Right renal pelvis (tissue), 4 donors: ENCODE data around the gene ADAMTS17. TPM values are rescaled to one million over a fixed set of nuclear protein-coding genes. Genes with fewer than 3 reads are reported as not detected.

Source experiments
- DNase-seq, 4 donors: peaks; one replicate each; pipeline ENCODE4 v3.0.0-alpha.2; 2013; ENCODE audit warnings: low read depth in 4 of 4, low spot score in 3 of 4, missing footprints in 1 of 4
- polyA plus RNA-seq, 4 donors: library from polyadenylated mRNA; unstranded; fragments of 120-200 nt; gene quantifications; one replicate each; pipeline ENCODE4 v1.2.1, GENCODE V29; 2013; ENCODE audit not compliant: insufficient read length in 4 of 4

The ADAMTS17 gene
- polyA plus RNA-seq, 4 donors = 1.9 to 3.4 (median 2.6) TPM

DNA sequence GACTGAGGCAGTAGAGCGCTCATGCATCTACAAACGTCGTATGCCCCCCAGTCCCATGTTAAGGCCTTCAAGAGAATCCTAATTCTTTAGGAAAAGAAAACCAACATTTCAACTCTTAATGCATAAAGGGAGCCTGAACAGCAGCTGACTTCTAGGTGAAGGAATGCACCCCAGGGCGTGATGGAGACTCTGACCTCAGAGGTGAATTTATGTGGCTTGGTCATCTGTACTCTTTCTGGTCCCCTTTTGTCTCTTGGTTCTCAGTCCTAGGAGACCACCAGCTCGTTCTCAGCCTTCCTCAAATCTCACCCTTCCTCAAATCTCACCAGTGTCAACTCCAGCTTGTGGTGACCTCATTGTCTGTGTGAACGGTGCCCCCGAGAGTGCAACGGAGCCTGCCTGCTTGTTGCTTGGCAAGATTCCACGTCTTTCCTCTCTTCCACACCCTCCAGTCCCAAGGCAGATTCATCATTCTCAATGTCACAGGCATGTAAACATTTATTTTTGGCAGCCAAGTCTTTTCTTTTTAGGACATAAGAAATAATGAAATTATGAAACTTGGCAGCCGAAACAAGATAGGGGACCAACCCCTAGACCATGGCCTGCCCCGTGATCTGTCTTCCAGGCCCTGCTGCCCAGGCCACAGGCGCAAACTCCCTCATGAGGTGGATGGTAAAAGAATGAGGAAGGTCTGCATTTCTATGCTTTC lies 166.2 kb downstream of the ADAMTS17 start:
- DNase-seq = no peak

GRCh38 chr15:100174904-100175275 lies 166.9 kb downstream of the ADAMTS17 start:
- DNase-seq = no peak

GRCh38 chr15:100174159-100174903 lies 167.4 kb downstream of the ADAMTS17 start:
- no peak for DNase-seq

GRCh38 chr15:100172356-100173024 lies 169.3 kb downstream of the ADAMTS17 start:
- no peak for DNase-seq

DNA sequence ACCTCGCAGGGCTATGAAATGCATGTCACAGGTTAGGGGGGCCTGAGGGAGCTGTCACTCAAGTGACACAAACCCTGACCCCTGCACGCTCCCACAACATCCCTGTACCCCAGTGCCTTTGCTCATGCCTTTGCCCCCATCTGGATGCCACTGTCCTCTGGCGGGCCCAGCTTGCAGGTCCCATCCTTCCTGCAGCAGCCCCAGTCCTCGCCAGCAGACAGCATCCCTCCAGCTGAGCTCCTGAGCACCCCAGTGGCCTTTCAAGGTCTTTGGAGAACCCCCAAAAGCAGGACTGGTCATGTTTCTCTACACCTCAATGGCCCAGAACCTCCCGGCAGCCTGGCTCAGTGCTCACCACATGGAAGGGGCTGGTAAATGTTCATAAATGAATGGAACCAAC lies 170.4 kb downstream of the ADAMTS17 start:
- no peak for DNase-seq

DNA sequence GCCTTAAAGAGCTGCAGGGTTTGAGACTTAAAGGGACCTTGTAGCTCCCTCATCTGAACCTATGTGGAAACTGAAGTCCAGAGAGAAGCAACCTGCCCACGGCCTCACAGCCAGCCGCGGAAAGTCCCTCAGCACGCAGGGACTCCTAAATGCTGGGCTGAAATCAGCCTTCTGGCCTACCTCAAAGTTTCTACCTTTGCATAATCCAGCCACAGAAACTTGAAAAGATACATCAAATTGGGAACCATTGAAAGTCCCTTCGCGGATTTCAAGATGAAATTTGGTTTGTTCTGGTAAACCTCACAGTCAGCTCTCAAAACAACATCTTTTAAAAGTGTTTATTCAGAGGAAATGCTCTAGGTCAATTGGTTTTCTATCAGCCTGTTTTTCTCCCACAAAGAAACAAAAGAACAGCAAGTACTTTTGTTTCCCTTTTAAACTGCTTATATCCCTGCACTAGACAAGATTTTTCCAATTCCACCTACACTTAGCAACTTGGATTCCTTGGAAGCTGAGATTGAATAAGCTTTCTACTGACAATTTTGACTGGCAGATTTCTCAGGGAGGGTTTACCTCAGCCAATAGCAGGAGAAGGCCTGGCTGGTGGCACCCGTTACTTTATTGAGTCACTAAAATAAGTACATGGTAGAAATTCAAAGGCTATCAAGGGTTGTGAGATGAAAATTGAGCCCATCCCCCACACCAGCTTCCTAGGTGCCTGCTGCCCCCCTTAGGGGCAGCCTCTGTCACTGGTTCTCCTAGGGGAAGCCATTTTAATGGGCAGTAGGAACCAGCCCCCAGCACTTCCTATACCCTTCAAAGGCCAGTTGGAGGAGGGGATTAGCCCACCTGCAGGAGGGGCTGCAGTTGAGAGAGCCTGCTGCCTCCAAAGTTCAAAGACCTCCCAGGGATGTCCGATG lies 171.2 kb downstream of the ADAMTS17 start:
- DNase-seq = no peak

DNA sequence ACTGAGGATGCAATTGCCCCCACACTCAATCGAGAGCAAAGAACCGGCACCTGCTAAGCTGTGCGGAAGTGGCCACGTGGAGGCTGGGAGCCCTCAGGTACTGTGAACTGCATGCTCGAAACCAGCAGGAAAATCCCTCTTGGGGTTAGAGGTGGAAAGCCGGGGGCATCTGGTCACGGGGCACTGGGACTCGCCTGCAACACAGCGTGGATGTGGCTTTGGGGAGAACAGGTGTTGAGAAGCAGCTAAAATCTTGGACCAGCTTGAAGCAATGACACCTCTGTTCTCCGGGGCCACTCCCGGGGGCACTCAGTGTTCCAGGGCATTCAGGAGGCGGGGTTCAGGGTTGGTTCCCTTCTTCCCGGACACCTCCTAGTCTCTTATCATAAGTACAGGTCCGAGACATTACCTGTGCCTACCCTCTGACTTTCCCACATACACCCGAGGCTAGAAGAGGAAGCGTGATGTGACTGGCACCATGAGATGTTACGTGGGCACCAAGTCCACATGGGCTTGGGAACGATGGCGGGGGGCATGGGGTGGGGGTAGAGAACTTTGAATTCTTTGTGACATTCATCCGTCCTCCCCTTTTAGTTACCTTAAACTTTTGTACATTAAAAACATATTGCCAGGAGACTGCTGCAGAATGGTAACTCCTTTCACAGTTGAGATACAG lies 172.0 kb downstream of the ADAMTS17 start:
- DNase-seq = no peak

- no peak for DNase-seq
Measured at GRCh38 chr15:100168787-100169186, 173.0 kb downstream of the ADAMTS17 start.

- no peak for DNase-seq
Measured at GRCh38 chr15:100167884-100168375, 173.8 kb downstream of the ADAMTS17 start.

DNA sequence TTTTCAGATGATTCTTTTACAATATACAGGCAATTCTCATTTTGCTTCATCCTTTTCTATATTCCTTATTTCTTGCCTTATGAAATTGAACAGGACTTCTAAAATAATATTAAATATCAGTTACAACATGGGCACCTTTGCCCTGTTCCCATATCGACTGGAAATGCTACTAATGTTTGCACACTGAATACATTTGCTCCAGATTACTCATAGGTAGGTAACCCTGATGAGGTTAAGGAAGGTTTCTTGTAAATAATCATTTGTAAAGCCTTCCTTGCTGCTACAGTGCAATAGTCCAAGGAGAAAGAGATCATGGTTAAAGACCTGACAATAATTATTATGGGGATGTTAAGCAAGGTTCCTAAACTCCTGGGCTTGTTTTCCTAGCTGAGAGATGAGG lies 175.5 kb downstream of the ADAMTS17 start:
- DNase-seq = no peak

GRCh38 chr15:100163961-100164360 lies 177.8 kb downstream of the ADAMTS17 start:
- DNase-seq = no peak

- no peak for DNase-seq
Measured at GRCh38 chr15:100160953-100161352, 180.8 kb downstream of the ADAMTS17 start.

- DNase-seq = no peak
Measured at GRCh38 chr15:100159436-100159835, 182.3 kb downstream of the ADAMTS17 start.

GRCh38 chr15:100158356-100158755 lies 183.4 kb downstream of the ADAMTS17 start:
- DNase-seq = no peak

DNA sequence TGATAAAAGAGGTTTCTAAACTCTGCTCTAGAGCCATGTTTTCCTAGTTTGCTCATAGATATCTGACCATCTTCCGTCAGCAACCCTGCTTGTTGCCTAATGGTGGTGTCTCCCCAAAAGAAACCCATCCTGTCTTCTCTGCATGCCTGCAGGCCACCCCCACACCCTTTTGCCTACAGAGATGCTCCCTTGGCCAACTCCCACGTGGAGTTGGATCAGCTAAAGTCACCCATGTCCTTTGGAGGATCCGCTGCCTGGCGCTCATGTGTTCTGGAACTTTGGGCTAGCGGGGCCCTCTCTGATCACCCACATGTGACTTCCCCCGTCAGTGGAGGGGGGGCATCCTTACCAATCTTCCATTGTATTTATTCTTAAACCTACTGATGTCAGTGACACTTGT lies 185.6 kb downstream of the ADAMTS17 start:
- no peak for DNase-seq

- DNase-seq = no peak
Measured at GRCh38 chr15:100154338-100154737, 187.4 kb downstream of the ADAMTS17 start.

DNA sequence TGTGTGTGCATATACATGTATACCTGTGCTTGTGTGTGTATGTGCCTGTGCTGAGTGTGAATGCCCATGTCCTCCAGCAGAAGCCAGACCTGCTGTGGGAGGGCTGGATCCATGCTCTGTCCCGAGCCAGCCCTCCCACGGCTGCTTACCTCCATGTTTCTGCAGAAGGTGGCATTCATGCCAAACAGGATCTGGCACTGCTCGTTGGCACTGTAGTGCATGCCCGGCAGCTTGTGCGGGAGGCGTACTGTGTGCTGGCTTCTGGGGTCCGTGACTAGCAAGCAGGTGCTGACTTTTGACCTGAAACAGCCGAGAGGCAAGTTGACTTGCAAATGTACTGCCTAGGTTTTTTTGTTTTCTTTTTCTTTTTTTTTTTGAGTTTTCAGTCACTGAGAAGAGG lies 189.3 kb downstream of the ADAMTS17 start:
- no peak for DNase-seq

- no peak for DNase-seq
Measured at GRCh38 chr15:100150906-100151305, 190.9 kb downstream of the ADAMTS17 start.

DNA sequence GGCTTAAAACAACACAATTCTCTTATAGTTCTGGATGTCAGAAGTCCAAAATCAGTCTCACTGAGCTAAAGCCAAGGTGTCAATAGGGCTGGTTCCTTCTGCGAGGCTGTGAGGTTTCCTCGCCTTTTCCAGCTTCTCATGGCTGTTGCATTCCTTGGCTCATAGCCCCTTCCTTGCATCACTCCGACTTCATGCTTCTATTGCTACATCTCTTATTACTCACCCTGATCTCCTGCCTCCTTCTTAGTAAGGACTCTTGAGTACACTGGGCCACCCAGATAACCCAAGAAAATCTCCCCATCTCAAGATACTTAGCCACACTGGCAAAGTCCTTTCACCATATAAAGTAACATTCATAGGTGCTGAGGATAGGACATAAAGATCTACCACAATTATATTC lies 193.9 kb downstream of the ADAMTS17 start:
- DNase-seq = no peak

DNA sequence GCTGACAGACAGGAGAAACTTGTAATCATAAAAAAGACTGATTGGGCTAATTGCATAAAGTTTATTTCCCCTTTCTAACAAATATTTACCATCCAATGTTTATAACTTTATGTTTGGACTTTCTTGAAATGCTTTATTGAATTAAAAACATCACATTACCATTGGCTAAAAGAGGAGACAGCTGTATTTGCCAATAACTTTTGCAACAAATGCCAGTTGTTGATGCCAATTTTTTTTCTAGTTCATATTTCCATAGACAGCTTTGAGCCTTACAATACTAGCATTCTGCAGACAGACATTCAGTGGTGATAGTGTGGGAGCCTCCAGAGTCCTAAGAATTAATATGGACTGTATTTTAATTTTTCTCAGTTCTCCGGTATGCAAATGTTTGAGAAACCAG lies 198.4 kb downstream of the ADAMTS17 start:
- DNase-seq = no peak
